HepG2 (cell line): ENCODE data around the gene SLC20A1. TPM values are rescaled to one million over a fixed set of nuclear protein-coding genes. Genes with fewer than 3 reads are reported as not detected.

Experiments
- ATAC-seq: fragments of 200-7000 bp; cut with Tn5 transposase; 3 replicates; pipeline ENCODE4 v1.9.1; 2020; ENCODE audit warnings: mild to moderate bottlenecking, moderate library complexity
- BruUV-seq: library from RNA; stranded (reverse); fragments of 400-500 nt; replicated peaks from 2 replicates; lab custom pipeline; 2021; lab: Mats Ljungman, UMichigan
- CTCF ChIA-PET: fragments of 300-600 bp; formaldehyde crosslinking; extraction: SDS; loops from one replicate; lab custom pipeline; 2021; ENCODE audit warnings: low total read pairs, inconsistent platforms, low intra/inter-chr PET ratio; lab: Yijun Ruan, JAX
- POLR2A ChIA-PET: fragments of 350-600 bp; sonication (Branson Sonifier 250); formaldehyde crosslinking; loops from one replicate; lab custom pipeline; 2020; ENCODE audit warnings: antibody characterized with exemption, inconsistent platforms; lab: Yijun Ruan, JAX
- DNase-seq: peaks from one replicate; pipeline ENCODE4 v3.0.0-alpha.2; 2015; ENCODE audit warnings: low spot score
- FAIRE-seq: peaks from 3 replicates; lab custom pipeline; 2011; peaks lifted over from hg19 to GRCh38; lab: Jason Lieb, UNC
- H2AFZ ChIP-seq: one replicate; pipeline ENCODE4 v1.6.1; 2011; ENCODE audit warnings: low read length, inconsistent platforms
- H3K27ac ChIP-seq: fragments of 300-600 bp; 3 replicates; pipeline ENCODE4 v1.8.0; 2011; ENCODE audit warnings: mixed run types, mild to moderate bottlenecking, mixed read lengths, low read length, inconsistent platforms; ENCODE audit not compliant: insufficient read depth; ENCODE audit errors: extremely low read length
- H3K27me3 ChIP-seq, 2 experiments: fragments of 200-600 bp in 1 of 2; 2 replicates in 1 of 2; 3 replicates in 1 of 2; pipeline versions ENCODE4 v1.6.0 to v1.8.0; 2011; ENCODE audit warnings: low read length in 2 of 2, mild to moderate bottlenecking in 2 of 2, moderate library complexity in 2 of 2, inconsistent platforms in 1 of 2; ENCODE audit not compliant: insufficient read depth in 2 of 2, control insufficient read depth in 1 of 2
- H3K36me3 ChIP-seq, 2 experiments: fragments of 200-600 bp in 1 of 2; replicated peaks in 1 of 2; 2 replicates in 1 of 2; 3 replicates in 1 of 2; pipeline versions ENCODE4 v1.5.1 to v1.8.0; 2011; ENCODE audit warnings: low read length in 2 of 2, inconsistent platforms in 1 of 2; ENCODE audit not compliant: insufficient read depth in 2 of 2, control insufficient read depth in 1 of 2
- H3K4me1 ChIP-seq: 2 replicates; pipeline ENCODE4 v1.5.1; 2012; ENCODE audit warnings: low read length, inconsistent platforms; ENCODE audit not compliant: insufficient read depth
- H3K4me2 ChIP-seq: 2 replicates; pipeline ENCODE4 v1.6.0; 2011; ENCODE audit warnings: low read depth, low read length, inconsistent platforms
- H3K4me3 ChIP-seq, 3 experiments: fragments of 200-600 bp in 1 of 3; sonication (generic), shearing (Covaris generic) in 1 of 3; replicated peaks in 1 of 3; 2 replicates each; pipeline ENCODE4 v1.5.1; 2011 to 2016; ENCODE audit warnings: low read length in 3 of 3, inconsistent platforms in 2 of 3, low read depth in 2 of 3, mild to moderate bottlenecking in 2 of 3, control low read depth in 1 of 3, mixed read lengths in 1 of 3; ENCODE audit not compliant: insufficient read depth in 1 of 3
- H3K79me2 ChIP-seq: one replicate; pipeline ENCODE4 v1.6.1; 2011; ENCODE audit warnings: low read length, inconsistent platforms; ENCODE audit not compliant: insufficient read depth
- H3K9ac ChIP-seq: 2 replicates; pipeline ENCODE4 v1.6.0; 2011; ENCODE audit warnings: mild to moderate bottlenecking, low read depth, low read length, inconsistent platforms; ENCODE audit not compliant: insufficient read depth
- H3K9me3 ChIP-seq: 2 replicates; pipeline ENCODE4 v1.5.1; 2012; ENCODE audit warnings: mild to moderate bottlenecking, low read length
- H4K20me1 ChIP-seq: 2 replicates; pipeline ENCODE4 v1.6.0; 2011; ENCODE audit warnings: inconsistent platforms, mild to moderate bottlenecking, low read length, moderate library complexity; ENCODE audit not compliant: insufficient read depth
- ATF7-NPFF ChIP-seq: sonication (generic); formaldehyde crosslinking; IDR thresholded peaks from 2 replicates; pipeline ENCODE4 v1.8.1; 2023; ENCODE audit warnings: mild to moderate bottlenecking, low read depth, missing genetic modification reagents, moderate library complexity
- CREM ChIP-seq, 2 experiments: sonication (generic) in 1 of 2; formaldehyde crosslinking in 1 of 2; IDR thresholded peaks; 2 replicates each; pipeline versions ENCODE4 v1.4.0 to v1.6.1; 2016 to 2020; ENCODE audit warnings: antibody characterized with exemption in 1 of 2, mild to moderate bottlenecking in 1 of 2, missing genetic modification reagents in 1 of 2
- SRY ChIP-seq: sonication (generic); formaldehyde crosslinking; IDR thresholded peaks from 2 replicates; pipeline ENCODE4 v1.8.0; 2022; ENCODE audit warnings: mild to moderate bottlenecking, missing genetic modification reagents
- THAP7 ChIP-seq: sonication (generic); formaldehyde crosslinking; IDR thresholded peaks from 2 replicates; pipeline ENCODE4 v1.8.1; 2023; ENCODE audit warnings: mild to moderate bottlenecking, missing genetic modification reagents
- TOE1 ChIP-seq: sonication (generic); formaldehyde crosslinking; IDR thresholded peaks from 2 replicates; pipeline ENCODE4 v1.4.0; 2020; ENCODE audit warnings: mild to moderate bottlenecking, missing genetic modification reagents
- ZMYM3 ChIP-seq: sonication (generic); formaldehyde crosslinking; IDR thresholded peaks from 2 replicates; pipeline ENCODE4 v1.5.1; 2020; ENCODE audit warnings: mild to moderate bottlenecking, missing genetic modification reagents
- ZNF329 ChIP-seq: sonication (generic); formaldehyde crosslinking; IDR thresholded peaks from 2 replicates; pipeline ENCODE4 v1.9.0; 2021; ENCODE audit warnings: low read depth, mild to moderate bottlenecking, missing genetic modification reagents
- ZNF501 ChIP-seq: sonication (generic); formaldehyde crosslinking; IDR thresholded peaks from 2 replicates; pipeline ENCODE4 v1.5.1; 2020; ENCODE audit warnings: mild to moderate bottlenecking, moderate library complexity, missing genetic modification reagents
- ZNF550 ChIP-seq: sonication (generic); formaldehyde crosslinking; IDR thresholded peaks from 2 replicates; pipeline ENCODE4 v1.4.0; 2020; ENCODE audit warnings: mild to moderate bottlenecking, missing genetic modification reagents, borderline replicate concordance
- ZNF605 ChIP-seq: sonication (generic); formaldehyde crosslinking; IDR thresholded peaks from 2 replicates; pipeline ENCODE4 v1.8.0; 2022; ENCODE audit warnings: mild to moderate bottlenecking, missing genetic modification reagents
- ZNF724P ChIP-seq: sonication (generic); formaldehyde crosslinking; IDR thresholded peaks from 2 replicates; pipeline ENCODE4 v1.8.0; 2022; ENCODE audit warnings: missing genetic modification reagents, borderline replicate concordance
- ZNF737 ChIP-seq: sonication (generic); formaldehyde crosslinking; IDR thresholded peaks from 2 replicates; pipeline ENCODE4 v1.5.0; 2020; ENCODE audit warnings: missing genetic modification reagents, mild to moderate bottlenecking, borderline replicate concordance
- ZNF768 ChIP-seq: sonication (generic); formaldehyde crosslinking; IDR thresholded peaks from 2 replicates; pipeline ENCODE4 v1.4.0; 2020; ENCODE audit warnings: missing genetic modification reagents
- WGBS: methylation state at CpG from one replicate; pipeline ENCODE4 v1.1.6; 2017; ENCODE audit warnings: low lambda C conversion rate; 5-methylcytosine and 5-hydroxymethylcytosine counted together
- in situ Hi-C: cut with HindIII; loops from 2 replicates; pipeline ENCODE4 v1.10.0; 2017; ENCODE audit warnings: low pct_unique_long_range_greater_than_20kb; ENCODE audit not compliant: extremely low pct_ligation_motif_present
- intact Hi-C: fragments of 100-400 bp; cut with micrococcal nuclease; formaldehyde crosslinking; loops from one replicate; pipeline ENCODE4 v1.10.0; 2022; ENCODE audit not compliant: unreplicated experiment
- polyA plus RNA-seq, 8 experiments: library from polyadenylated mRNA; depleted of rRNA in 3 of 8; stranded (reverse) in 7 of 8; unstranded in 1 of 8; fragments of >200 nt; fragmentation: Illumina TruSeq in 4 of 8; extraction: Trizol in 4 of 8; gene quantifications; 2 replicates each; pipeline versions ENCODE4 v1.2.1 to v1.2.3, GENCODE V29; 2011 to 2016; ENCODE audit warnings: low read depth in 4 of 8, missing spikeins in 1 of 8, mixed read lengths in 1 of 8; ENCODE audit not compliant: insufficient read depth in 1 of 8
- total RNA-seq, 5 experiments: library from RNA; depleted of rRNA; stranded (reverse); fragments of >200 nt; fragmentation: Illumina TruSeq; extraction: Trizol; gene quantifications; 2 replicates each; pipeline ENCODE4 v1.2.3, GENCODE V29; 2016; ENCODE audit warnings: low read depth in 1 of 5
- TF ChIP-seq, protein P1 (sequence below): sonication (generic); formaldehyde crosslinking; IDR thresholded peaks from 2 replicates; pipeline ENCODE4 v1.9.0; 2021; ENCODE audit warnings: mild to moderate bottlenecking, missing genetic modification reagents

The SLC20A1 gene
- total and polyA plus RNA-seq, 2 of the 13 experiments (the other 11 are each of a cell fraction or from before 2014, with no cell fraction given) = 54.0 to 85.9 TPM

DNA sequence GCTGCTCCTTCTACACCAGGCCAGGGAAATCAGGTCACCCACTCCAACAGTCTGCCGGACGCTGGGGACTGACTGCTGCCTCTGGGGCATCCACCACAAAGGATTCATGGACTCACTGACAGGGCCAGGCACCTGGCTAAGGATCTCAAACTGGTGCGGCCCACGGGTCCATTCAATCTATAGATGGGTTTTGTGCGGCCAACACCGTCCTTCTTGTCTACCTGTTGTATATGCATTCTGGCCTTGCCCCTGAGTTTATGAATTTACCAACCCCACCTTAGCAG is 10.9 kb upstream of the SLC20A1 start (continued):
- no peak for TF ChIP-seq THAP7 (CRISPR knock-in tag)
- TF ChIP-seq, all 625 proteins: peak for 0

DNA sequence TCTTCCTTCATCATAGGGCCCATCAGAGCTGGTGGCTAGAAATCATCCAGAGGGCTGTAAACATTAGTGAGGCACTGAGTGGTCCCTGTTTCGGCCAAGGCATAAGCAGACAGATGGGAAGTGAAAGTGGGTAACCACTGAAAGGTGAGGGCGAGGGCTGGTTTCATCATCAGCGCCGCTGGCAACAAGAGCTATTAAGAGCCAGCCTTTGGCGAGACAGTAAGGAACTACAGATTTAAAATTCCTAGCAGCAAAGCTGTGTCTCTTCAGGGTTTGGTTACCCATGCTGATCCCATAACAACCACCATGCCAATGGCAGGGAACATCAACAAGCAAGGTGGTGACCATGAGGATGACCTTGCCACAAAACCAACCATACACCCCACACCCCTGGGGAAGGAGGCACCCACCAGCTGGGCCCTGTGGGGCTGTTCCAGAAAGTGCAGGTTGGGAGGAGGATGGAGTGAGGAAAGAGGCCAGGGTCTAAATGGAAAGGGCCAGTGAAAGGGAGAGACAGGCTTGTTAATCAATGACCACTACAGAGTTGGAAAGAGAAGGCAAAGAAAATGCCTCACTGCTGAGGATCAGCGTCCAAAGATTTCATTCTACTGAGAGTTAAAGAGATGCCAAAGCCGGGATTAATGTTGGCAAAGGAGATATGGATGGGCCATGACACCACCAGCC is 9.0 kb upstream of the SLC20A1 start:
- Histone ChIP-seq H3K9me3 (no peaks in the 10 kb centered on the region), H3K27ac (no peak overlapping the region), H3K4me2 (peak overlapping the region; percentile 41), H3K4me1 (peaks cover 78% of the 10 kb centered on the region), H3K79me2 (no peaks in the 10 kb centered on the region), H2AFZ (no peak overlapping the region), H4K20me1 (no peaks in the 10 kb centered on the region), H3K27me3 (peaks cover 3 to 33% of the 10 kb centered on the region in 2 experiments; a peak in 4 of 5 replicates), H3K4me3 (no peak overlapping the region), H3K36me3 (no peaks in the 10 kb centered on the region), H3K9ac (no peak overlapping the region)
- ATAC-seq (peak; percentile 64), FAIRE-seq (no peak), DNase-seq (no peak)
- BruUV-seq = no TSS peak
- ChIA-PET POLR2A (interaction anchor here (1.9 to 8.5 kb wide), 2 partner anchors 8 to 90 kb away, joined by 5 to 94 read pairs; partner anchors contain the start of gene SLC20A1), CTCF (no interaction called here)
- intact Hi-C loops (no loop called here), in situ Hi-C loops (no loop called here)
- 56% methylated on average over 7 of the region's 7 CpGs for WGBS
- TF ChIP-seq ZNF724P (peak; percentile 50; the same call in 1 of the 2 replicates), ATF7-NPFF (CRISPR knock-in tag) (no peak), ZNF768 (CRISPR knock-in tag) (peak; percentile 52; the same call in 1 of the 2 replicates), SRY (no peak), TOE1 (no peak), ZNF737 (CRISPR knock-in tag) (no peak), ZNF501 (CRISPR knock-in tag) (0 out of 2 replicates have a peak, but pooled peaks have one; percentile 23), CREM (IDR thresholded peaks at IDR 0.05) (no peak), CREM (CRISPR knock-in tag; IDR thresholded peaks at IDR 0.05) (no peak), ZMYM3 (CRISPR knock-in tag) (0 out of 2 replicates have a peak, but pooled peaks have one; percentile 32), ZNF550 (CRISPR knock-in tag) (0 out of 2 replicates have a peak, but pooled peaks have one; percentile 25), ZNF605 (CRISPR knock-in tag) (0 out of 2 replicates have a peak, but pooled peaks have one; percentile 25), ZNF329 (CRISPR knock-in tag) (no peak)
- TF ChIP-seq, protein P1, sequence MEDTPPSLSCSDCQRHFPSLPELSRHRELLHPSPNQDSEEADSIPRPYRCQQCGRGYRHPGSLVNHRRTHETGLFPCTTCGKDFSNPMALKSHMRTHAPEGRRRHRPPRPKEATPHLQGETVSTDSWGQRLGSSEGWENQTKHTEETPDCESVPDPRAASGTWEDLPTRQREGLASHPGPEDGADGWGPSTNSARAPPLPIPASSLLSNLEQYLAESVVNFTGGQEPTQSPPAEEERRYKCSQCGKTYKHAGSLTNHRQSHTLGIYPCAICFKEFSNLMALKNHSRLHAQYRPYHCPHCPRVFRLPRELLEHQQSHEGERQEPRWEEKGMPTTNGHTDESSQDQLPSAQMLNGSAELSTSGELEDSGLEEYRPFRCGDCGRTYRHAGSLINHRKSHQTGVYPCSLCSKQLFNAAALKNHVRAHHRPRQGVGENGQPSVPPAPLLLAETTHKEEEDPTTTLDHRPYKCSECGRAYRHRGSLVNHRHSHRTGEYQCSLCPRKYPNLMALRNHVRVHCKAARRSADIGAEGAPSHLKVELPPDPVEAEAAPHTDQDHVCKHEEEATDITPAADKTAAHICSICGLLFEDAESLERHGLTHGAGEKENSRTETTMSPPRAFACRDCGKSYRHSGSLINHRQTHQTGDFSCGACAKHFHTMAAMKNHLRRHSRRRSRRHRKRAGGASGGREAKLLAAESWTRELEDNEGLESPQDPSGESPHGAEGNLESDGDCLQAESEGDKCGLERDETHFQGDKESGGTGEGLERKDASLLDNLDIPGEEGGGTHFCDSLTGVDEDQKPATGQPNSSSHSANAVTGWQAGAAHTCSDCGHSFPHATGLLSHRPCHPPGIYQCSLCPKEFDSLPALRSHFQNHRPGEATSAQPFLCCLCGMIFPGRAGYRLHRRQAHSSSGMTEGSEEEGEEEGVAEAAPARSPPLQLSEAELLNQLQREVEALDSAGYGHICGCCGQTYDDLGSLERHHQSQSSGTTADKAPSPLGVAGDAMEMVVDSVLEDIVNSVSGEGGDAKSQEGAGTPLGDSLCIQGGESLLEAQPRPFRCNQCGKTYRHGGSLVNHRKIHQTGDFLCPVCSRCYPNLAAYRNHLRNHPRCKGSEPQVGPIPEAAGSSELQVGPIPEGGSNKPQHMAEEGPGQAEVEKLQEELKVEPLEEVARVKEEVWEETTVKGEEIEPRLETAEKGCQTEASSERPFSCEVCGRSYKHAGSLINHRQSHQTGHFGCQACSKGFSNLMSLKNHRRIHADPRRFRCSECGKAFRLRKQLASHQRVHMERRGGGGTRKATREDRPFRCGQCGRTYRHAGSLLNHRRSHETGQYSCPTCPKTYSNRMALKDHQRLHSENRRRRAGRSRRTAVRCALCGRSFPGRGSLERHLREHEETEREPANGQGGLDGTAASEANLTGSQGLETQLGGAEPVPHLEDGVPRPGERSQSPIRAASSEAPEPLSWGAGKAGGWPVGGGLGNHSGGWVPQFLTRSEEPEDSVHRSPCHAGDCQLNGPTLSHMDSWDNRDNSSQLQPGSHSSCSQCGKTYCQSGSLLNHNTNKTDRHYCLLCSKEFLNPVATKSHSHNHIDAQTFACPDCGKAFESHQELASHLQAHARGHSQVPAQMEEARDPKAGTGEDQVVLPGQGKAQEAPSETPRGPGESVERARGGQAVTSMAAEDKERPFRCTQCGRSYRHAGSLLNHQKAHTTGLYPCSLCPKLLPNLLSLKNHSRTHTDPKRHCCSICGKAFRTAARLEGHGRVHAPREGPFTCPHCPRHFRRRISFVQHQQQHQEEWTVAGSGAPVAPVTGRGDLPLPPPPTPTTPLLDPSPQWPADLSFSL = no peak
